ENCODE data around the gene ZYG11B. TPM values are rescaled to one million over a fixed set of nuclear protein-coding genes. Genes with fewer than 3 reads are reported as not detected.

Gene ZYG11B
- total and polyA plus RNA-seq, 2 donors (not counting 1 experiment from before 2014, with no cell fraction given), result 3.6 to 22.3 TPM

DNA sequence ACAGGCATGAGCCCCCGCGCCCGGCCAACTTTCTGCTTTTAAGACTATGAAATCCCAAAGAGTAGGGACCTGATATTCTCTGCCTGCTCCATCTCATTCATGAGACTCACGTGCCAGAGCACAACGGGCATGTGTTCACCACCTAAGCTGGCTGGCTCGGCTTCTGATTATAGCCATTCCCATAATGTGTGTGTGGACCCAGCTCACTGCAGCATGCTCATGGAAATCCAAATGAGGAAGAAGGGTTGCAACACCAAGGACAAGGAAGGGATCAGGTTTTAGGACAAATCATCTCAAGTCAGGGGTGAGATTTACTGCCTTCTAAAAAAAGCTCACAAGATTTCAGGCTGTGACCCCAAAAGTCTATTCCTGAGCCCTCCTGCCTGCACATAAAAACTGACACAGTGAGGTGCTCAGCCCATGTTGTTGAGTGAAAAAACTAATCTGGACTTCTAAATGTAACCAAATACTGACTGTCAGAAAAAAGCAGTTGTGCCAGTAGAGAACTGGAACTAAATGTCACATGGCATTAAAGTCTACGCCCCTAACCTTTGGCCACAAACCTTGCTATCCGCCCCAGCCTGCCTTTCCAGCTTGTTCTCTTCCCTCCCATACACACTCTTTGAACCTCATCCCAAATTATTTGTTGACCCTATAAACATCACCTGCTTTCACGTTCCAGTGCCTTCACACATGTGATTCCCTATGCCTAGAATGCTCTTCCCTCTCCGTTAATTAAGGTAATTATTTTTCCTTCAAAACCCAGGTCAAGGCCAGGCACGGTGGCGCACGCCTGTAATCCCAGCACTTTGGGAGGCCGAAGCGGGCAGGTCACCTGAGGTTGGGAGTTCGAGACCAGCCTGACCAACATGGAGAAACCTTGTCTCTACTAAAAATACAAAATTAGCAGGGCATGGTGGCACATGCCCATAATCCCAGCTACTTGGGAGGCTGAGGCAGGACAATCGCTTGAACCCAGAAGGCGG, 19.0 kb upstream of the ZYG11B start:
- no peak overlapping the region for H3K4me3 Mint-ChIP-seq
- ChIA-PET POLR2A (interaction anchor here (0.5 kb wide), 1 partner anchor 136 kb away, joined by 6 read pairs; no protein-coding TSS in a partner anchor), CTCF (no interaction called here)
- no peak overlapping the region for H3K9ac ChIP-seq (ENCODE audit: low read length)
- no peak overlapping the region for H2AFZ ChIP-seq (ENCODE audit: insufficient read depth, low read depth, low read length, poor library complexity, severe bottlenecking)
- H3K4me3 ChIP-seq (ENCODE audit: control extremely low read depth in 1 of 5, extremely low read depth in 1 of 5, insufficient read depth in 1 of 5, low read depth in 2 of 5, low read length in 4 of 5), result no peak overlapping the region
- peaks cover 4 to 16% of the 10 kb centered on the region in 2 donors for H3K4me1 ChIP-seq (ENCODE audit: control insufficient read depth in 2 of 2, insufficient read depth in 2 of 2, low read length in 2 of 2)
- no peak overlapping the region for H3K27ac Mint-ChIP-seq
- H3K9me3 Mint-ChIP-seq (ENCODE audit: insufficient read depth), result no peaks in the 10 kb centered on the region
- peaks cover 14% of the 10 kb centered on the region for H3K4me1 Mint-ChIP-seq
- no peak overlapping the region for H3K4me2 ChIP-seq (replicated peaks; ENCODE audit: low read depth, low read length, poor library complexity, severe bottlenecking)
- H3K27me3 Mint-ChIP-seq, result peaks cover 3% of the 10 kb centered on the region
- ATAC-seq (ENCODE audit: low read depth) (no peak), DNase-seq (no peak)
- H3K27me3 ChIP-seq (replicated peaks in 1 of 4; ENCODE audit: control extremely low read depth in 1 of 4, control insufficient read depth in 3 of 4, insufficient read depth in 4 of 4, low read length in 3 of 4), result no peaks in the 10 kb centered on the region
- 97% methylated on average over 7 of the region's 18 CpGs for WGBS (ENCODE audit: insufficient coverage)
- no peak for TF ChIP-seq EZH2 (IDR thresholded peaks at IDR 0.05; ENCODE audit: borderline replicate concordance, insufficient read depth, low read depth, low read length, poor library complexity, severe bottlenecking)
- TF ChIP-seq, protein P1, sequence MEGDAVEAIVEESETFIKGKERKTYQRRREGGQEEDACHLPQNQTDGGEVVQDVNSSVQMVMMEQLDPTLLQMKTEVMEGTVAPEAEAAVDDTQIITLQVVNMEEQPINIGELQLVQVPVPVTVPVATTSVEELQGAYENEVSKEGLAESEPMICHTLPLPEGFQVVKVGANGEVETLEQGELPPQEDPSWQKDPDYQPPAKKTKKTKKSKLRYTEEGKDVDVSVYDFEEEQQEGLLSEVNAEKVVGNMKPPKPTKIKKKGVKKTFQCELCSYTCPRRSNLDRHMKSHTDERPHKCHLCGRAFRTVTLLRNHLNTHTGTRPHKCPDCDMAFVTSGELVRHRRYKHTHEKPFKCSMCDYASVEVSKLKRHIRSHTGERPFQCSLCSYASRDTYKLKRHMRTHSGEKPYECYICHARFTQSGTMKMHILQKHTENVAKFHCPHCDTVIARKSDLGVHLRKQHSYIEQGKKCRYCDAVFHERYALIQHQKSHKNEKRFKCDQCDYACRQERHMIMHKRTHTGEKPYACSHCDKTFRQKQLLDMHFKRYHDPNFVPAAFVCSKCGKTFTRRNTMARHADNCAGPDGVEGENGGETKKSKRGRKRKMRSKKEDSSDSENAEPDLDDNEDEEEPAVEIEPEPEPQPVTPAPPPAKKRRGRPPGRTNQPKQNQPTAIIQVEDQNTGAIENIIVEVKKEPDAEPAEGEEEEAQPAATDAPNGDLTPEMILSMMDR (IDR thresholded peaks at IDR 0.05), result no peak
- no peaks in the 10 kb centered on the region for H3K79me2 ChIP-seq (ENCODE audit: control insufficient read depth, insufficient read depth, low read length)
- intact Hi-C loops (cut with micrococcal nuclease), result loop anchor here (10.0 kb wide), 2 partner anchors 308 to 1472 kb away; partner anchors contain the start of gene RNF11
- no peaks in the 10 kb centered on the region for H4K20me1 ChIP-seq (ENCODE audit: control insufficient read depth, insufficient read depth, low read length, poor library complexity, severe bottlenecking)
- no peaks in the 10 kb centered on the region for H3K9me3 ChIP-seq (ENCODE audit: control extremely low read depth in 1 of 3, control insufficient read depth in 2 of 3, insufficient read depth in 1 of 3, low read length in 2 of 3)
- H3K27ac ChIP-seq (ENCODE audit: low read length in 2 of 2), result no peak overlapping the region
- no peaks in the 10 kb centered on the region for H3K36me3 ChIP-seq (replicated peaks in 1 of 2; ENCODE audit: control extremely low read depth in 1 of 2, control insufficient read depth in 1 of 2, extremely low read depth in 1 of 2, insufficient read depth in 2 of 2, low read length in 1 of 2)
